ENCODE measurements around the gene KIF16B. TPM values are rescaled to one million over a fixed set of nuclear protein-coding genes. Genes with fewer than 3 reads are reported as not detected.

Gene KIF16B
- total and polyA plus RNA-seq, 10 of the 15 experiments (the other 5 are each of a cell fraction or from before 2014, with no cell fraction given): 0.21 to 5.2 (median 3.0) TPM

DNA sequence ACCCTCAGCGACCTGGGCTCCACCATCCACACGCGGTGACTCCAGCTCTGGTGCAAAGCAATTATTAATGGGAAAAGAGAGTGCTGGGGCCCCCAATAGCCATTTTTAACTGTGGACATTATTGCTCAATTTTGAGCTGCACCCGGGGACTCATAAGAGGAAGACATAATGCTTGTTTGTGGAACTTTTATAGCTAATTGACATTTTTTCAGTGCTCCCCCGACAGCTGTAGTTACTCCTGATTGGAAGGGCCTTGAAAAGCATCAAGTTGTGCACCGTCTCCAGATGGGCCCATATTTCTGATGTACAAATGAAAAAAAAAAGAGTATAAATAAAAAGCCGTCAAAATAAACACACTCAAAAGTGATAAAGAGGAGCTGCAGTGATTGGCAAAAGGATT, 327.0 kb downstream of the KIF16B start:
- H3K27me3 ChIP-seq (replicated peaks in 1 of 2; ENCODE audit: control insufficient read depth in 2 of 2, insufficient read depth in 2 of 2, low read length in 1 of 2): no peaks in the 10 kb centered on the region
- WGBS (ENCODE audit: insufficient coverage, insufficient replicate concordance, low lambda C conversion rate, missing lambda C conversion rate): 63% methylated on average over 7 of the region's 7 CpGs
- ChIA-PET CTCF (no interaction called here), SMC1A (ENCODE audit: uncharacterized antibody, unreplicated experiment) (no interaction called here), RAD21 (ENCODE audit: unreplicated experiment) (no interaction called here), POLR2A (no interaction called here)
- no peak for DNase-seq (ENCODE audit: low read depth, low spot score)
- no peak for TF ChIP-seq JUNB (IDR thresholded peaks at IDR 0.05)
- no peak for TF ChIP-seq NFIC (IDR thresholded peaks at IDR 0.05; ENCODE audit: low read depth, low read length)
- no peak for TF ChIP-seq SPI1 (IDR thresholded peaks at IDR 0.05; ENCODE audit: borderline replicate concordance, insufficient read depth, low read depth, low read length)
- no TSS peak for BruUV-seq (replicated peaks)
- H3K4me2 ChIP-seq (ENCODE audit: control insufficient read depth, insufficient read depth): no peak overlapping the region
- no peak overlapping the region for H3K4me3 ChIP-seq
- no peaks in the 10 kb centered on the region for H3K79me2 ChIP-seq (ENCODE audit: control insufficient read depth, insufficient read depth, low read length)
- H3K36me3 ChIP-seq (ENCODE audit: control insufficient read depth in 2 of 2, insufficient read depth in 2 of 2, low read length in 1 of 2): no peaks in the 10 kb centered on the region
- in situ Hi-C loops (cut with MboI): no loop called here
- intact Hi-C loops (cut with micrococcal nuclease; ENCODE audit: unreplicated experiment): loop anchor here (10.0 kb wide), 1 partner anchor 541 kb away; no protein-coding TSS in a partner anchor
- H2AFZ ChIP-seq (ENCODE audit: control insufficient read depth, low read depth, low read length): no peak overlapping the region
- no peak overlapping the region for H3K27ac ChIP-seq (ENCODE audit: control insufficient read depth, insufficient read depth)
- H3K9ac ChIP-seq (ENCODE audit: control insufficient read depth, insufficient read depth, low read length): no peak overlapping the region
- ATAC-seq: no peak
- FAIRE-seq: no peak
- H4K20me1 ChIP-seq (ENCODE audit: control insufficient read depth, insufficient read depth): no peaks in the 10 kb centered on the region
- H3K9me3 ChIP-seq (replicated peaks; ENCODE audit: control insufficient read depth, insufficient read depth, low read length): no peaks in the 10 kb centered on the region
- no peaks in the 10 kb centered on the region for H3K4me1 ChIP-seq (ENCODE audit: control insufficient read depth, insufficient read depth, low read length)

GRCh38 chr20:16245879-16246278, 327.4 kb downstream of the KIF16B start:
- Histone ChIP-seq H2AFZ (ENCODE audit: control insufficient read depth, low read depth, low read length) (no peak overlapping the region), H3K4me1 (ENCODE audit: control insufficient read depth, insufficient read depth, low read length) (no peaks in the 10 kb centered on the region), H3K9ac (ENCODE audit: control insufficient read depth, insufficient read depth, low read length) (no peak overlapping the region), H4K20me1 (ENCODE audit: control insufficient read depth, insufficient read depth) (no peaks in the 10 kb centered on the region), H3K27ac (ENCODE audit: control insufficient read depth, insufficient read depth) (no peak overlapping the region), H3K79me2 (ENCODE audit: control insufficient read depth, insufficient read depth, low read length) (no peaks in the 10 kb centered on the region), H3K27me3 (replicated peaks in 1 of 2; ENCODE audit: control insufficient read depth in 2 of 2, insufficient read depth in 2 of 2, low read length in 1 of 2) (no peaks in the 10 kb centered on the region), H3K9me3 (replicated peaks; ENCODE audit: control insufficient read depth, insufficient read depth, low read length) (no peaks in the 10 kb centered on the region), H3K4me2 (ENCODE audit: control insufficient read depth, insufficient read depth) (no peak overlapping the region), H3K4me3 (no peak overlapping the region), H3K36me3 (ENCODE audit: control insufficient read depth in 2 of 2, insufficient read depth in 2 of 2, low read length in 1 of 2) (no peaks in the 10 kb centered on the region)
- POLR2A ChIA-PET: no interaction called here
- SMC1A ChIA-PET (ENCODE audit: uncharacterized antibody, unreplicated experiment): no interaction called here
- 57% methylated on average over 9 of the region's 9 CpGs for WGBS (ENCODE audit: insufficient coverage, insufficient replicate concordance, low lambda C conversion rate, missing lambda C conversion rate)
- no TSS peak for BruUV-seq (replicated peaks)
- FAIRE-seq (no peak), DNase-seq (ENCODE audit: low read depth, low spot score) (no peak), ATAC-seq (no peak)
- RAD21 ChIA-PET (ENCODE audit: unreplicated experiment): no interaction called here
- intact Hi-C loops (cut with micrococcal nuclease; ENCODE audit: unreplicated experiment): loop anchor here (10.0 kb wide), 1 partner anchor 541 kb away; no protein-coding TSS in a partner anchor
- CTCF ChIA-PET: no interaction called here
- TF ChIP-seq PAX5 (IDR thresholded peaks at IDR 0.05; ENCODE audit: borderline replicate concordance, low read depth, low read length): no peak
- no peak for TF ChIP-seq JUND (IDR thresholded peaks at IDR 0.05; ENCODE audit: low read depth, low read length)
- in situ Hi-C loops (cut with MboI): no loop called here

Measured in GM12878 (cell line).